ENCODE results near the gene HES2. TPM values are rescaled to one million over a fixed set of nuclear protein-coding genes. Genes with fewer than 3 reads are reported as not detected.

Gene HES2
- total RNA-seq, 1 experiment from 2014 or later = 1.2 TPM

DNA sequence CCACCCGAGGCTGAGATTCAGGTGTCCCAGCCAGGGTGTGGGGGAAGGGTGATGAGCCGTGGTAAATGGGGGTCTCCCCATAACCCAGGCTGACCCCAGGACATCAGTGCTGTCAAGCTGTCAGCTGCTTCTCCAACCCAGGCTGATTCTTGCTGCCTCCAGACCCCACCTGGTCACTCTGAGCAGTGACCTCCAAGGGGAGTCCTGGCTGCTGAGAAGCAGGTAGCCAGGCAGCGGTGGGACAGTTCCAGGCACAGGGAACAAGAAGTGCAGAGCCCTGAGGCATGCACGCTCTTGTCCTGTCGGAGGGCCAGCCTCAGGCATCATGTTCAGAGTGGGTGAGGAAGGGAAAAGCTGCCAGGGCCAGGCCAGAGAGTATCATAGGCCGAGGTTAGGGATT, 5.9 kb upstream of the HES2 start:
- no peaks in the 10 kb centered on the region for H3K9me3 ChIP-seq (ENCODE audit: control insufficient read depth, low read depth, low read length)
- no peak overlapping the region for H3K56ac ChIP-seq (ENCODE audit: insufficient read length, low read depth, low read length)
- peaks cover 43% of the 10 kb centered on the region for H3K27me3 ChIP-seq (ENCODE audit: insufficient read depth, low read length)
- H4K8ac ChIP-seq (replicated peaks; ENCODE audit: insufficient read length, low read depth, low read length) = no peak overlapping the region
- peaks cover 16 to 28% of the 10 kb centered on the region in 2 experiments for H3K4me1 Mint-ChIP-seq
- H3K4ac ChIP-seq (ENCODE audit: low read depth, low read length) = no peak overlapping the region
- H2BK20ac ChIP-seq (ENCODE audit: low read depth, low read length, poor library complexity, severe bottlenecking) = no peak overlapping the region
- H3K27ac Mint-ChIP-seq = no peak overlapping the region
- H2BK12ac ChIP-seq (ENCODE audit: insufficient read length, low read depth, low read length) = no peak overlapping the region
- no peak overlapping the region for H3K18ac ChIP-seq (ENCODE audit: insufficient read length, low read depth, low read length)
- H3K14ac ChIP-seq (ENCODE audit: insufficient read depth, low read length) = no peak overlapping the region
- no peak overlapping the region for H4K5ac ChIP-seq (ENCODE audit: insufficient read length, low read depth, low read length)
- H4K20me1 ChIP-seq (ENCODE audit: control insufficient read depth, insufficient read depth, insufficient read length) = no peaks in the 10 kb centered on the region
- H3K4me3 Mint-ChIP-seq = no peak overlapping the region
- no peak for TF ChIP-seq CTCF (conservative IDR thresholded peaks at IDR 0.05)
- H2AFZ ChIP-seq (ENCODE audit: low read length) = no peak overlapping the region
- H3K27ac ChIP-seq (ENCODE audit: insufficient read length, low read depth, low read length) = no peak overlapping the region
- no peak overlapping the region for H2AK5ac ChIP-seq (ENCODE audit: insufficient read length, low read length)
- H3K9ac ChIP-seq (ENCODE audit: extremely low read depth, insufficient read length, low read length) = no peak overlapping the region
- peaks cover 86% of the 10 kb centered on the region for H3K27me3 Mint-ChIP-seq (ENCODE audit: low read depth)
- no peak overlapping the region for H2BK15ac ChIP-seq (ENCODE audit: low read depth, low read length)
- H2BK5ac ChIP-seq (ENCODE audit: insufficient read length, low read length) = no peak overlapping the region
- no CpG with 5 or more reads among the region's 6 CpGs for WGBS (ENCODE audit: extremely low coverage, insufficient read length, low lambda C conversion rate)
- peaks cover 0 to 3% of the 10 kb centered on the region in 2 experiments; a peak in 2 of 5 replicates for H3K9me3 Mint-ChIP-seq
- no peaks in the 10 kb centered on the region for H3K36me3 Mint-ChIP-seq (ENCODE audit: insufficient read depth in 1 of 3, low read depth in 3 of 3)
- no peak overlapping the region for H2BK120ac ChIP-seq (ENCODE audit: low read depth, low read length, poor library complexity, severe bottlenecking)
- no peak overlapping the region for H4K91ac ChIP-seq (ENCODE audit: insufficient read length, low read depth, low read length)
- peaks cover 3% of the 10 kb centered on the region for H3K23me2 ChIP-seq (ENCODE audit: insufficient read length, low read depth, low read length, poor library complexity, severe bottlenecking)
- no peaks in the 10 kb centered on the region for H3K4me1 ChIP-seq (ENCODE audit: insufficient read depth, low read length)
- no peak for DNase-seq
- no peaks in the 10 kb centered on the region for H3K79me1 ChIP-seq (ENCODE audit: insufficient read depth, low read depth, low read length, poor library complexity, severe bottlenecking)
- no peak overlapping the region for H3K4me2 ChIP-seq (ENCODE audit: insufficient read depth, insufficient read length, low read length)
- no peak overlapping the region for H3K23ac ChIP-seq (ENCODE audit: insufficient read length, low read depth, low read length)
- H3T11ph ChIP-seq (ENCODE audit: low read length) = no peak overlapping the region
- H3K79me2 ChIP-seq (ENCODE audit: insufficient read depth, low read length) = no peaks in the 10 kb centered on the region
